MM.1S (cell line): ENCODE measurements around the gene BPIFB1.
A peak's percentile ranks its signal among the peaks of the same experiment; 100 is the strongest.

Experiments used
- DNase-seq: peaks from one replicate; pipeline ENCODE4 v3.0.0-alpha.2; 2015
- H2AFZ ChIP-seq: fragments of 300-600 bp; sonication (generic); 2 replicates; pipeline ENCODE4 v1.6.0; 2016; ENCODE audit warnings: antibody characterized with exemption, low read length
- H3F3A ChIP-seq: fragments of 300-600 bp; sonication (generic); 2 replicates; pipeline ENCODE4 v1.6.1; 2016; ENCODE audit warnings: mild to moderate bottlenecking, antibody characterized with exemption, low read length, moderate library complexity, mixed read lengths; ENCODE audit not compliant: insufficient read depth
- H3K27ac ChIP-seq: fragments of 300-600 bp; sonication (generic); 2 replicates; pipeline ENCODE4 v1.5.1; 2016; ENCODE audit warnings: mild to moderate bottlenecking, low read length
- H3K27me3 ChIP-seq: fragments of 300-600 bp; sonication (generic); replicated peaks from 2 replicates; pipeline ENCODE4 v1.6.0; 2016; ENCODE audit warnings: low read length; ENCODE audit not compliant: insufficient read depth
- H3K36me3 ChIP-seq: fragments of 300-600 bp; sonication (generic); replicated peaks from 2 replicates; pipeline ENCODE4 v1.6.1; 2016; ENCODE audit warnings: mild to moderate bottlenecking, low read length, mixed read lengths; ENCODE audit not compliant: insufficient read depth
- H3K4me1 ChIP-seq: fragments of 300-600 bp; sonication (generic); 2 replicates; pipeline ENCODE4 v1.6.1; 2016; ENCODE audit warnings: low read length, mixed read lengths
- H3K4me2 ChIP-seq: fragments of 300-600 bp; sonication (generic); 2 replicates; pipeline ENCODE4 v1.6.0; 2016; ENCODE audit warnings: low read depth, low read length
- H3K4me3 ChIP-seq: fragments of 300-600 bp; sonication (generic); 2 replicates; pipeline ENCODE4 v1.5.1; 2016; ENCODE audit warnings: low read length, mixed read lengths
- H3K79me2 ChIP-seq: fragments of 300-600 bp; sonication (generic); 2 replicates; pipeline ENCODE4 v1.6.1; 2016; ENCODE audit warnings: mixed run types, low read length, mixed read lengths
- H3K9ac ChIP-seq: fragments of 300-600 bp; sonication (generic); 2 replicates; pipeline ENCODE4 v1.6.1; 2016; ENCODE audit warnings: low read length, mixed read lengths
- H3K9me2 ChIP-seq: fragments of 300-600 bp; sonication (generic); replicated peaks from 2 replicates; pipeline ENCODE4 v1.6.1; 2016; ENCODE audit warnings: mild to moderate bottlenecking, low read length, mixed read lengths; ENCODE audit not compliant: insufficient read depth
- H3K9me3 ChIP-seq: fragments of 300-600 bp; sonication (generic); replicated peaks from 2 replicates; pipeline ENCODE4 v1.6.1; 2016; ENCODE audit warnings: mild to moderate bottlenecking, low read length, mixed read lengths; ENCODE audit not compliant: insufficient read depth
- H4K20me1 ChIP-seq: fragments of 300-600 bp; sonication (generic); 2 replicates; pipeline ENCODE4 v1.6.1; 2016; ENCODE audit warnings: mild to moderate bottlenecking, low read length, moderate library complexity, mixed read lengths; ENCODE audit not compliant: insufficient read depth
- CTCF ChIP-seq: fragments of 300-600 bp; sonication (generic); IDR thresholded peaks from 2 replicates; pipeline ENCODE4 v1.5.1; 2016; ENCODE audit warnings: antibody characterized with exemption, low read length, mixed read lengths
- EZH2 ChIP-seq: fragments of 300-600 bp; sonication (generic); optimal IDR thresholded peaks from 2 replicates; pipeline ENCODE3; 2017; ENCODE audit warnings: low read depth, mild to moderate bottlenecking, antibody characterized with exemption, low read length, mixed read lengths
- EZH2phosphoT487 ChIP-seq: fragments of 300-600 bp; sonication (generic); IDR thresholded peaks from 2 replicates; pipeline ENCODE4 v1.6.1; 2018; ENCODE audit warnings: antibody characterized with exemption, low read length

Gene BPIFB1

GRCh38 chr20:33261465-33261864, 21.5 kb upstream of the BPIFB1 start:
- TF ChIP-seq EZH2 (no peak), CTCF (no peak), EZH2phosphoT487 (no peak)
- no peak overlapping the region for H3K27ac ChIP-seq
- H3K79me2 ChIP-seq, result no peaks in the 10 kb centered on the region
- no peaks in the 10 kb centered on the region for H3K36me3 ChIP-seq
- H3K4me1 ChIP-seq, result no peaks in the 10 kb centered on the region
- peaks cover 43% of the 10 kb centered on the region for H3K27me3 ChIP-seq
- no peaks in the 10 kb centered on the region for H3K9me3 ChIP-seq
- H4K20me1 ChIP-seq, result no peaks in the 10 kb centered on the region
- H3F3A ChIP-seq, result no peaks in the 10 kb centered on the region
- no peak for DNase-seq
- H3K4me2 ChIP-seq, result no peak overlapping the region
- H2AFZ ChIP-seq, result no peak overlapping the region
- no peak overlapping the region for H3K4me3 ChIP-seq
- no peaks in the 10 kb centered on the region for H3K9me2 ChIP-seq
- H3K9ac ChIP-seq, result no peak overlapping the region

GRCh38 chr20:33262658-33263065, 20.4 kb upstream of the BPIFB1 start:
- H3K4me3 ChIP-seq, result no peak overlapping the region

GRCh38 chr20:33263784-33264183, 19.2 kb upstream of the BPIFB1 start:
- no peaks in the 10 kb centered on the region for H3K36me3 ChIP-seq
- H3K9me3 ChIP-seq, result no peaks in the 10 kb centered on the region
- H2AFZ ChIP-seq, result no peak overlapping the region
- peaks cover 52% of the 10 kb centered on the region for H3K27me3 ChIP-seq
- H3K9ac ChIP-seq, result no peak overlapping the region
- no peak overlapping the region for H3K4me2 ChIP-seq
- H3F3A ChIP-seq, result no peaks in the 10 kb centered on the region
- no peak for TF ChIP-seq EZH2
- no peak for TF ChIP-seq EZH2phosphoT487
- TF ChIP-seq CTCF, result no peak
- no peak for DNase-seq
- no peaks in the 10 kb centered on the region for H3K9me2 ChIP-seq
- H3K4me1 ChIP-seq, result no peaks in the 10 kb centered on the region
- no peaks in the 10 kb centered on the region for H3K79me2 ChIP-seq
- no peaks in the 10 kb centered on the region for H4K20me1 ChIP-seq
- no peak overlapping the region for H3K27ac ChIP-seq
- no peak overlapping the region for H3K4me3 ChIP-seq

More at GRCh38 chr20:33262658-33263065, 20.4 kb upstream of the BPIFB1 start:
- H3K27ac ChIP-seq, result no peak overlapping the region
- H3K9me3 ChIP-seq, result no peaks in the 10 kb centered on the region
- H2AFZ ChIP-seq, result no peak overlapping the region
- H3K9me2 ChIP-seq, result no peaks in the 10 kb centered on the region
- H3K4me1 ChIP-seq, result no peaks in the 10 kb centered on the region
- no peaks in the 10 kb centered on the region for H3F3A ChIP-seq
- H3K4me2 ChIP-seq, result no peak overlapping the region
- no peak for DNase-seq
- TF ChIP-seq EZH2phosphoT487, result no peak
- TF ChIP-seq EZH2, result no peak
- TF ChIP-seq CTCF, result peak; percentile 39
- H3K36me3 ChIP-seq, result no peaks in the 10 kb centered on the region
- no peaks in the 10 kb centered on the region for H3K79me2 ChIP-seq
- H3K9ac ChIP-seq, result no peak overlapping the region
- no peaks in the 10 kb centered on the region for H4K20me1 ChIP-seq
- peaks cover 50% of the 10 kb centered on the region for H3K27me3 ChIP-seq
